ENCODE data around the gene KCNIP1.

Gene KCNIP1

DNA sequence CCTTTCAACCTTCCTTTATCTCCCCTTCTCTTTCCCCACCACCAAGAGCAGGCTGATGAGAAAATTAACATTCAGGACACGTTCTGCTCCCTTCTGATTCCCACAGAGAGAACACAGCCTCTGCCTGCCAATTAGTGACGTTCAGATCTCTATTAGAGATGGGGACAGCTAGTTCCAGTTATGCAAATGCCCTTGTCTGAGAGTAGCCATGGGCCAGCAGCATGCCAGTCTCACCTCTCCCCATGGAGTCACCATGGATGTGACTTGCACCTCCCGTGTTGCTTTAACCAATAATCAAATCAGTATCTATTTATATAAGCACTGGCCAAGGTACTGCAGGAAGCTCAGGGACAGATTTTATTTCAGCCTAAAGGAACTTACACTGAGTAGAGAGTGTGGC is 61.3 kb downstream of the KCNIP1 start:
- DNase-seq, result no peak

GRCh38 chr5:170569101-170569500 is 65.3 kb downstream of the KCNIP1 start:
- no peak for DNase-seq

- no peak for DNase-seq
Measured at GRCh38 chr5:170570476-170570875, 66.7 kb downstream of the KCNIP1 start.

- peak; percentile 46 for DNase-seq
Measured at GRCh38 chr5:170571281-170571731, 67.5 kb downstream of the KCNIP1 start.

GRCh38 chr5:170571875-170572852 is 68.3 kb downstream of the KCNIP1 start:
- no peak for DNase-seq

GRCh38 chr5:170573114-170573513 is 69.3 kb downstream of the KCNIP1 start:
- no peak for DNase-seq

GRCh38 chr5:170573660-170574059 is 69.8 kb downstream of the KCNIP1 start:
- no peak for DNase-seq

DNA sequence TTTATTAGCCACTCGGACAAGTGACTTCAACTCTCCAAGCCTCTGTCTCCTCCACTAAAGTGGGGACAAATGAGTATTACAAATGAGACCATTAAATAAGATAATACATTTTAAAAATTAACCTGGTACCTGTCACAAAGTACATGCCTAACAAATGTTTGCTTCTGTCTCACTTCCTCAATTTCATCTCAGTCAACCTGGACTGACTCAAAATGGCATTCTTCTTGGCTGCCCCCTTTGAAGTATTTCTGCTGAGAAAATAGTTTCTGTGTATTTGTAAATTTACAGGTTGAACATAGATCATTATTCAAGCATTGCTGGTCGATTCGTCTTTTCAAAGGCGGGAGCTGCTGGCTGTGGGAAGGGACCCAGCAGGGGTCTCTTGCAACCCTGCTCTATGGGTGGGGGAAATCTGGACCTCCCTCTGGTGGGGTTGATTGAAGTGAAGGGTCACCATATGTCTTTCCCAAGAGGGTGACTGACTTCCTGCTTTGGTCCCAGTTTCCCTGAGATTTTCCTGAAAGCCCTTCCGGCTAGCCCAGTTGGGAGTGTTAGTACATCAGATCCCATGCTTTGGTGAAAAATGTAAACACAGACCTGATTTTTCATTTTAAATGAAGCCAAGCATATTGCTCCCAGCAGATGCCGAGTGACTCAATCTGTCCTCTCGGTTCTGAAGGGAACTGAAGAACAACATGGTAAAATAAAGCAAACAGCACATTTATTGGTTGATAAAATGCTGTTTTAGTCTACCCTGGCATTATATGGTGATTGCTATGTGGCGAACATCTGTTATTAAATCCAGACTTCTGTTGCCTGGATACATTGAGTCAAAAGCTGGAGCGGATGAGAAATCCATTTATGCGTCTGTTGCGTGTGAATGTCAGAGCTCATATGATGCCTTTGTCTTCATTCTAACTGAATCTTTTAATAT is 73.0 kb downstream of the KCNIP1 start:
- peak; percentile 39 for DNase-seq

DNA sequence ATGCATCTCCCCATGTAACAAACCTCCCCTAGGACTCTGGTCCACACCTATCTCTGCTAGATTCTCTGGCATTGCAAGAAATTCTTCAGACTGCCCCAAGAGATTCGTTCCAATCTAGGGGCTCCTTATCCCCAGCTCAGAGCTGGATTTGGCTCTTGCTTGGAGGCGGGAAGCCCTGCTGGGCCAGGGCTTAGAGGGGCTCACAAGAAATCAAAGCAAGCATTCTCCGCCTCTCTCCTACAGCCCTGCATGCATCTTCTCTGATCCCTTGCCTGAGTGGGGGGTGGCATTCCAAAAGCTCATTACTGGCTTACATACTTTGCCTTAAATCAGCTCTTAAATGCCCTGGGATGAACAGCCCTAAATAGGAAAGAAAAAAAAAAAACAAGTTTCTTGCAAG is 75.8 kb downstream of the KCNIP1 start:
- no peak for DNase-seq

- no peak for DNase-seq
Measured at GRCh38 chr5:170581211-170581610, 77.4 kb downstream of the KCNIP1 start.

DNA sequence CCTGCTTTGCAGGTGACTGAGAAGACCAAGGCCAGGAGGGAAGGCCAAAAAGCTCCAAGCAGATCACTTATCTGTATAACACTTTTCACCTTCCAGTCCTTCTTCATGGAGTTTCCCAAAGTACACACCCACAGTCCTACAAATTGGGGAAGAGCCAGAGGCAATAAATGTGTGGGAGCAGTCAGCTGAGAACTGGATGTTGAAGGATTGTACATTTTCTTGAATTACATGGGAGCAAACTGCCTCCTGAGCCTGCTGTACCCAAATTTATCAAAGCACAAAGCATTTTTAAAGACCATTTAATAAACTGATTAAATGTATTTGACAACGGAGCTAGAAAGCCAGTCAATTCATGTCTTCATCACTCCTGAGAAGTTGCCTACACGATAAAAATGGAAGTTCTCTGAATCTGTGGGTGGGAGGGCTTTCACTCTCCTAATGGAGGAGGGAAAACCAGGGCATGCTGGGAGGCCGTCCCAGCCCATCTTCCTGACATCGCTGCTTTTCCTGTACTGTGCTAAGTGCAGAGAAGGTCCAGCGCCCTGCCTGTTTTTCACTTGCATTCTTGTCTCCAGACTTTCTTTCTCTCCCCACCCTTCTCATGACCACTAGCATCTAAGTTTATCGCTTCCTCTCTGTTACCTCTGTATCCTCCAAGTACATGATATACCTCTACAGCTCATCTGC is 79.0 kb downstream of the KCNIP1 start:
- no peak for DNase-seq

GRCh38 chr5:170584003-170584402 is 80.2 kb downstream of the KCNIP1 start:
- DNase-seq, result no peak

GRCh38 chr5:170584450-170585058 is 80.7 kb downstream of the KCNIP1 start:
- no peak for DNase-seq

DNA sequence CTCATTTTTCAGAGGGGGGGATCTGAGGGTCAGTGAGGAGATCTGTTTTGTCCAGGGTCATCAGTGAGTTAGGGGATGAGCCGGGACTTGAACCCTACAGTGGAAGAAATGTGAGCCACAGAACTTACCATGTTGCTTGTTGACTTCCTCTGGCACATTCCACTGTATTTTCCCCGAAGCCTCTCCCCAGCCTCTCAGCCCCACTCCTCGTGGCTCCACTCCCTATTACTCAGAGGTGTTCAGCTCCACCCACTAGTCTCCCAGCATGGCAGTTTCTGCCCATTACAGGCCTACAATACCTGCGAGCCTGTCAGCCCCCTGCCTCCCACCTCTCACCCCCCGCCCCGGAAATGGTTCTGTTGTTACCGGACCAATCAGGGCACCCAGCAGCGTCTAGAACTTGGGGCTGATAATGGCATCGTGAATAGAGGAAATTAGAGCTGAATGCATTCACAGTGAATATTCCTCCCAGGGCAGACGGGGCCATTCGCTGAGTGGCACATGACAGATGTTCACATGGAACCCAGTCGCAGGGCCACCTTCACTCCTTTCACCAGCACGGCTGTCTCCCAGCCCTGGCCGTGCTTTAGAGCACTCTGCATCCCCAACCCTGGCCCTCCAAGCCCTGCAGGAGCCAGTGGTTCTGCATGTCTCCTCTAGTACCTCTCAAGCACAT is 81.6 kb downstream of the KCNIP1 start:
- no peak for DNase-seq

GRCh38 chr5:170587808-170588207 is 84.0 kb downstream of the KCNIP1 start:
- no peak for DNase-seq

DNA sequence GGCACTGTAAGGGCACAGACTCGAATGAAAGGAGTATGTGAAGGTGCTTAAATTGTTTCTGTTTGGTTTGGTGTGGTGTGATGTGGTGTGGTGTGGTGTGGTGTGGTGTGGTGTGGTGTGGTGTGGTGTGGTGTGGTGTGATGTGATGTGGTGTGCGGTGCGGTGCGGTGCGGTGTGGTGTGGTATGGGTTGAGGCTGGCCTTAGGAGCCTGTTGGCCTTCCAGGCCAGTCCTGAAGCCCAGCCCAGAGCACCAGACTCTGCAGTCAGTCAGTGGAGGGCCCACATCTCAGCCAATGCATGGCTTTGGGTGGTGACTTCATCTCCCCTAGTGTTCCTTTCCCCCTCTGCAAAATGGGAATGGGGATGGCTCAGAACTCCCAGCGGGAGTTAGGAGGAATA is 85.8 kb downstream of the KCNIP1 start:
- no peak for DNase-seq

GRCh38 chr5:170590566-170590965 is 86.7 kb downstream of the KCNIP1 start:
- DNase-seq, result no peak

- DNase-seq, result no peak
Measured at GRCh38 chr5:170591054-170591453, 87.2 kb downstream of the KCNIP1 start.

GRCh38 chr5:170596482-170597044 is 92.7 kb downstream of the KCNIP1 start:
- DNase-seq, result no peak

GRCh38 chr5:170597109-170597751 is 93.4 kb downstream of the KCNIP1 start:
- peak; percentile 82 for DNase-seq

DNA sequence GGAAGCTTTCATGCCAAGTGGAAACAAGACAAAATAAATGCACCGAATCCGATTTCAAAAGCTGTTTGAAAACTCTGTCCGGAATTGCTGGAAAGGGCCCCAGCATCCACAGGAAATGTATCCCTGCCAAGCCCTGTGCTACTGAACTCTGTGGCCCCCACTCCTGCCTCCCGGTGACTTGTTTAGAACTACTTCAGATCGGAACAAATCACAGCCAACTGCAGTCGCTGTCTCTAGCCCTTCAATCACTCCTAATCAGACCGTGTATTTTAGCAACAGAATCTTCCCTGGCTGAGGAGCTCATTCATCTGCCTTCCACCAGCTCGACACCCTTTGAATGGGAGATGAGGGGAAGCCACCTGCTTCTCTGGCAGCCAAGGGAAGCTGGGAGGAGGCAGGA is 94.1 kb downstream of the KCNIP1 start:
- DNase-seq, result no peak
